ENCODE measurements around the gene SDR39U1.
"Not testable (repeated sequence)": the region's sequence is repeated elsewhere in the genome, so short reads cannot be mapped to it uniquely, and the experiment has no call there.

Gene SDR39U1

GRCh38 chr14:24470450-24470849 lies 27.9 kb upstream of the SDR39U1 start:
- H2AFZ ChIP-seq (ENCODE audit: insufficient read depth, low read length, poor library complexity); H3K4ac ChIP-seq (ENCODE audit: low read depth, low read length); DNase-seq: not testable (repeated sequence)

GRCh38 chr14:24465805-24466204 lies 23.2 kb upstream of the SDR39U1 start:
- no peaks in the 10 kb centered on the region for H3K36me3 ChIP-seq (ENCODE audit: control insufficient read depth in 1 of 2, insufficient read depth in 2 of 2, low read length in 2 of 2)
- H3K27me3 ChIP-seq (ENCODE audit: insufficient read depth, low read length) = no peaks in the 10 kb centered on the region
- H3K4me2 ChIP-seq (ENCODE audit: low read length) = no peak overlapping the region
- no peak overlapping the region for H3K23ac ChIP-seq (ENCODE audit: low read length)
- H4K8ac ChIP-seq (ENCODE audit: low read depth, low read length) = no peak overlapping the region
- no peak overlapping the region for H4K91ac ChIP-seq (ENCODE audit: low read depth, low read length)
- H2AFZ ChIP-seq (ENCODE audit: insufficient read depth, low read length, poor library complexity) = no peak overlapping the region
- no peaks in the 10 kb centered on the region for H3K4me1 ChIP-seq (ENCODE audit: control insufficient read depth in 1 of 2, insufficient read depth in 2 of 2, low read length in 2 of 2)
- no peaks in the 10 kb centered on the region for H3K79me2 ChIP-seq (ENCODE audit: control insufficient read depth, insufficient read depth, low read length, poor library complexity)
- H2BK5ac ChIP-seq (ENCODE audit: low read depth, low read length, poor library complexity) = no peak overlapping the region
- no peak overlapping the region for H3K14ac ChIP-seq (ENCODE audit: low read length)
- H2AK5ac ChIP-seq (ENCODE audit: low read length) = no peak overlapping the region
- no peak overlapping the region for H3K4me3 ChIP-seq (ENCODE audit: low read depth, low read length)
- no peak overlapping the region for H3K18ac ChIP-seq (ENCODE audit: low read length)
- no peak overlapping the region for H3K4ac ChIP-seq (ENCODE audit: low read depth, low read length)
- no peak overlapping the region for H4K12ac ChIP-seq (ENCODE audit: low read depth, low read length)
- no peak overlapping the region for H2BK12ac ChIP-seq (ENCODE audit: low read length)
- no peaks in the 10 kb centered on the region for H3K9me3 ChIP-seq (ENCODE audit: insufficient read depth, low read depth, low read length)
- no CpG with 5 or more reads among the region's 3 CpGs for WGBS (ENCODE audit: extremely low coverage, insufficient coverage, insufficient read length)
- no peak overlapping the region for H2BK120ac ChIP-seq (ENCODE audit: insufficient read depth, low read length, poor library complexity)
- H3K79me1 ChIP-seq (ENCODE audit: low read length) = no peaks in the 10 kb centered on the region
- H3K27ac ChIP-seq (ENCODE audit: low read depth, low read length) = no peak overlapping the region
- no peak overlapping the region for H3K9ac ChIP-seq (ENCODE audit: low read length)
- no peak for DNase-seq

More at GRCh38 chr14:24470450-24470849, 27.9 kb upstream of the SDR39U1 start:
- H3K23ac ChIP-seq (ENCODE audit: low read length); H3K4me1 ChIP-seq (ENCODE audit: control insufficient read depth in 1 of 2, insufficient read depth in 2 of 2, low read length in 2 of 2); H4K8ac ChIP-seq (ENCODE audit: low read depth, low read length); H3K36me3 ChIP-seq (ENCODE audit: control insufficient read depth in 1 of 2, insufficient read depth in 2 of 2, low read length in 2 of 2); H3K9ac ChIP-seq (ENCODE audit: low read length); H2BK12ac ChIP-seq (ENCODE audit: low read length); H3K9me3 ChIP-seq (ENCODE audit: insufficient read depth, low read depth, low read length); H3K79me2 ChIP-seq (ENCODE audit: control insufficient read depth, insufficient read depth, low read length, poor library complexity); H2BK120ac ChIP-seq (ENCODE audit: insufficient read depth, low read length, poor library complexity); H2BK5ac ChIP-seq (ENCODE audit: low read depth, low read length, poor library complexity); H3K79me1 ChIP-seq (ENCODE audit: low read length); H3K14ac ChIP-seq (ENCODE audit: low read length); H3K4me2 ChIP-seq (ENCODE audit: low read length); H2AK5ac ChIP-seq (ENCODE audit: low read length); H3K4me3 ChIP-seq (ENCODE audit: low read depth, low read length); H4K12ac ChIP-seq (ENCODE audit: low read depth, low read length); H3K27ac ChIP-seq (ENCODE audit: low read depth, low read length); H3K27me3 ChIP-seq (ENCODE audit: insufficient read depth, low read length); H4K91ac ChIP-seq (ENCODE audit: low read depth, low read length); H3K18ac ChIP-seq (ENCODE audit: low read length): not testable (repeated sequence)
- no CpG with 5 or more reads among the region's 2 CpGs for WGBS (ENCODE audit: extremely low coverage, insufficient coverage, insufficient read length)

GRCh38 chr14:24465368-24465767 lies 22.8 kb upstream of the SDR39U1 start:
- Histone ChIP-seq H4K12ac (ENCODE audit: low read depth, low read length) (no peak overlapping the region), H2BK12ac (ENCODE audit: low read length) (no peak overlapping the region), H3K18ac (ENCODE audit: low read length) (no peak overlapping the region), H3K36me3 (ENCODE audit: control insufficient read depth in 1 of 2, insufficient read depth in 2 of 2, low read length in 2 of 2) (no peaks in the 10 kb centered on the region), H3K27me3 (ENCODE audit: insufficient read depth, low read length) (no peaks in the 10 kb centered on the region), H2AK5ac (ENCODE audit: low read length) (no peak overlapping the region), H3K4me3 (ENCODE audit: low read depth, low read length) (no peak overlapping the region), H4K91ac (ENCODE audit: low read depth, low read length) (no peak overlapping the region), H3K79me2 (ENCODE audit: control insufficient read depth, insufficient read depth, low read length, poor library complexity) (no peaks in the 10 kb centered on the region), H2BK5ac (ENCODE audit: low read depth, low read length, poor library complexity) (no peak overlapping the region), H3K79me1 (ENCODE audit: low read length) (no peaks in the 10 kb centered on the region), H3K27ac (ENCODE audit: low read depth, low read length) (no peak overlapping the region), H2AFZ (ENCODE audit: insufficient read depth, low read length, poor library complexity) (no peak overlapping the region), H3K4ac (ENCODE audit: low read depth, low read length) (no peak overlapping the region), H3K4me1 (ENCODE audit: control insufficient read depth in 1 of 2, insufficient read depth in 2 of 2, low read length in 2 of 2) (no peaks in the 10 kb centered on the region), H3K9me3 (ENCODE audit: insufficient read depth, low read depth, low read length) (no peaks in the 10 kb centered on the region), H3K14ac (ENCODE audit: low read length) (no peak overlapping the region), H4K8ac (ENCODE audit: low read depth, low read length) (no peak overlapping the region), H3K23ac (ENCODE audit: low read length) (no peak overlapping the region), H3K9ac (ENCODE audit: low read length) (no peak overlapping the region), H2BK120ac (ENCODE audit: insufficient read depth, low read length, poor library complexity) (no peak overlapping the region), H3K4me2 (ENCODE audit: low read length) (no peak overlapping the region)
- WGBS (ENCODE audit: extremely low coverage, insufficient coverage, insufficient read length) = no CpG with 5 or more reads among the region's 3 CpGs
- DNase-seq = no peak

- no peak overlapping the region for H3K27ac ChIP-seq (ENCODE audit: low read depth, low read length)
- H3K4ac ChIP-seq (ENCODE audit: low read depth, low read length) = no peak overlapping the region
- DNase-seq = no peak
- no peak overlapping the region for H2BK120ac ChIP-seq (ENCODE audit: insufficient read depth, low read length, poor library complexity)
- no peak overlapping the region for H4K91ac ChIP-seq (ENCODE audit: low read depth, low read length)
- H2AFZ ChIP-seq (ENCODE audit: insufficient read depth, low read length, poor library complexity) = no peak overlapping the region
- H3K79me2 ChIP-seq (ENCODE audit: control insufficient read depth, insufficient read depth, low read length, poor library complexity) = no peaks in the 10 kb centered on the region
- H3K4me2 ChIP-seq (ENCODE audit: low read length) = no peak overlapping the region
- H3K14ac ChIP-seq (ENCODE audit: low read length) = no peak overlapping the region
- no peak overlapping the region for H3K18ac ChIP-seq (ENCODE audit: low read length)
- no peak overlapping the region for H2AK5ac ChIP-seq (ENCODE audit: low read length)
- H3K9ac ChIP-seq (ENCODE audit: low read length) = no peak overlapping the region
- H3K23ac ChIP-seq (ENCODE audit: low read length) = no peak overlapping the region
- H3K27me3 ChIP-seq (ENCODE audit: insufficient read depth, low read length) = no peaks in the 10 kb centered on the region
- no peaks in the 10 kb centered on the region for H3K4me1 ChIP-seq (ENCODE audit: control insufficient read depth in 1 of 2, insufficient read depth in 2 of 2, low read length in 2 of 2)
- no peaks in the 10 kb centered on the region for H3K79me1 ChIP-seq (ENCODE audit: low read length)
- no peak overlapping the region for H4K8ac ChIP-seq (ENCODE audit: low read depth, low read length)
- no peak overlapping the region for H2BK5ac ChIP-seq (ENCODE audit: low read depth, low read length, poor library complexity)
- no CpG with 5 or more reads among the region's 4 CpGs for WGBS (ENCODE audit: extremely low coverage, insufficient coverage, insufficient read length)
- H4K12ac ChIP-seq (ENCODE audit: low read depth, low read length) = no peak overlapping the region
- no peaks in the 10 kb centered on the region for H3K9me3 ChIP-seq (ENCODE audit: insufficient read depth, low read depth, low read length)
- H3K4me3 ChIP-seq (ENCODE audit: low read depth, low read length) = no peak overlapping the region
- H3K36me3 ChIP-seq (ENCODE audit: control insufficient read depth in 1 of 2, insufficient read depth in 2 of 2, low read length in 2 of 2) = no peaks in the 10 kb centered on the region
- H2BK12ac ChIP-seq (ENCODE audit: low read length) = no peak overlapping the region
Observed at GRCh38 chr14:24463884-24464785, 21.6 kb upstream of the SDR39U1 start.
